GM18870 (cell line): ENCODE results near the gene RBM23.

ENCODE experiments used
- ATAC-seq: cut with Tn5 transposase; IDR thresholded peaks from one replicate; pipeline ENCODE4 v1.9.1; 2021; ENCODE audit warnings: moderate library complexity; ENCODE audit not compliant: unreplicated experiment

The RBM23 gene

GRCh38 chr14:22845821-22846625 is 72.9 kb downstream of the RBM23 start:
- no peak for ATAC-seq

- ATAC-seq, result no peak
Observed at GRCh38 chr14:22845103-22845394, 73.9 kb downstream of the RBM23 start.

- no peak for ATAC-seq
Observed at GRCh38 chr14:22844221-22845102, 74.5 kb downstream of the RBM23 start.
